ENCODE data around the gene RIMS1.
"Not testable (repeated sequence)": the region's sequence is repeated elsewhere in the genome, so short reads cannot be mapped to it uniquely, and the experiment has no call there.

Gene RIMS1

GRCh38 chr6:71977884-71978283, 91.5 kb downstream of the RIMS1 start:
- no peak overlapping the region for H3K4me3 ChIP-seq (ENCODE audit: low read depth, low read length)
- no peak for DNase-seq (ENCODE audit: low read depth)

DNA sequence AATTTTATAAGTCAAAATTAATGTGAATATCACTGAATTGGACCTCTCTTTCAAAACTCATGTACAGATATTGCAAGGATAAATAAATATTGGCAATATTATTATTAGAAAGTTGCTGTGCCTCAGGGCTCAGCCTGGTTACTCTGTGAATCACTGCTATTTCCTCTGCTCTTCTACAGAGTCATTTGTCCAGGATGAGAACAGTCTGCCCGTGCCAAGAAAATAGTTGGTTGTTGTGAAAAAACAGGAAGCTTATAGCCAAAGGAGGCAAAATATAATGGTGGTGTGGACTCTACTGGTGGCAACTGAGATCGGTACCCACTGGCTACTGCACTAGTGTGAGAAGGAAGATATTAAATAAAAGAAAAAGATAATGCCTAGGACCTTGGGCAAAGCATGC, 93.6 kb downstream of the RIMS1 start:
- no peak for DNase-seq (ENCODE audit: low read depth)
- H3K4me3 ChIP-seq (ENCODE audit: low read depth, low read length) = no peak overlapping the region

DNA sequence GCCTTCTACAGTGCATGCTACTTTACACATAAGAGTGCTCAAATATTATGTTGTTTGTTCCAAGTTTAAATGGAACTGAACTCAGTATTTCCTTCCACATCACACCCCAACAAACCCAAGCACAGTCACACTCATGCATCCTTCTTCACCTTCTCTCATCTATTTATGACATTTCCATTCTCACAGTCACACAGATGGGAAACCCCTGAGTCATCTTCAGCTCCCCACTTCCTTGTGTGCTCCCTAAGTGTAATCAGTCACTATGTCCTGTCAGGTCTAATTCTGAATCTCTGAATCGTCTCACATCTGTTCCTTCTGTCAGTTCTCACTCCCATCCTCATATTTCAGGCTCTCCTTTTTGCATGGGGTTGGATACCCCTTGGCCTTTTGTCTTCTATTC, 96.0 kb downstream of the RIMS1 start:
- DNase-seq (ENCODE audit: low read depth) = no peak
- H3K4me3 ChIP-seq (ENCODE audit: low read depth, low read length) = no peak overlapping the region

GRCh38 chr6:71983131-71983530, 96.8 kb downstream of the RIMS1 start:
- no peak overlapping the region for H3K4me3 ChIP-seq (ENCODE audit: low read depth, low read length)
- DNase-seq (ENCODE audit: low read depth) = no peak

- DNase-seq (ENCODE audit: low read depth) = no peak
- H3K4me3 ChIP-seq (ENCODE audit: low read depth, low read length) = no peak overlapping the region
Observed at GRCh38 chr6:71994705-71995271, 108.4 kb downstream of the RIMS1 start.

- H3K4me3 ChIP-seq (ENCODE audit: low read depth, low read length) = no peak overlapping the region
- no peak for DNase-seq (ENCODE audit: low read depth)
Observed at GRCh38 chr6:71997341-71997740, 111.0 kb downstream of the RIMS1 start.

DNA sequence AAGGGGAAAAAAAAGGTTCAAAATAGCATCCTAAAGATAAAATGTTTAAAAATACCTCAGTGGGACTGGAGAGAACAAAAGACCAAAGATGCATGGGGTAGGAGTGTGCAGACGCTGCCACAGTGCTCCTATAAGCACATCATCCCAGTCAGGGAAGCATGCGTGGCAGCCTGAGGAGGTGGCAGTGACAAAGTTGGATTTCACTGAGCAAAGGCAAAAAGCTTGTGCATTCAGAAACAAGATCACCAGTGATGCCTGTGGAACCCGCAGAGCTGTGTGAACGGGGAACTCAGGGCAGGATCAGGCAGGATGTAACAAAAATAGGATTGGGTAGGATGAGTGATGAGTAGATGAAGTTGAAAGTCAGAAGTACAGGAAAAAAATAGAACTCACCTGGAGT, 116.1 kb downstream of the RIMS1 start:
- DNase-seq (ENCODE audit: low read depth) = no peak
- H3K4me3 ChIP-seq (ENCODE audit: low read depth, low read length) = no peak overlapping the region

- DNase-seq (ENCODE audit: low read depth); H3K4me3 ChIP-seq (ENCODE audit: low read depth, low read length): not testable (repeated sequence)
Observed at GRCh38 chr6:72006591-72006990, 120.2 kb downstream of the RIMS1 start.

DNA sequence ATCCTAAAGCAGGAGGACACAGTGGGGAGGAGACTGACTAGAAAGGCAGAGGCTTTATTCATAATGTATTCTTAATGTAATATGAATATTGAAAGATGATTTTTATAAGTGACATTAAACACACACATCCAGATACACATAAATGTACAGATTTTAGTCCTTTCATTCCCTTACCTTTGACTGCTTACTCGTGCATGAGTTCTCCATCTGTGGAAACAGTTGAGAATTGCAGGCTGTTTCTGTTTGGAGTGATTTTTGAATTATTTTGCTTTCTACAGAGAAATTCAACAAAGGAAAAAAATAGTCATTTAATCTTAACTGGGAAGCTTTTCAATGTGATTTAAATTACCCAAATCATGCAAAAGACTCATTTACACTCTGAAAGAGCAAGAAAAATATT, 136.5 kb downstream of the RIMS1 start:
- H3K4me3 ChIP-seq (ENCODE audit: low read depth, low read length) = no peak overlapping the region
- no peak for DNase-seq (ENCODE audit: low read depth)

DNA sequence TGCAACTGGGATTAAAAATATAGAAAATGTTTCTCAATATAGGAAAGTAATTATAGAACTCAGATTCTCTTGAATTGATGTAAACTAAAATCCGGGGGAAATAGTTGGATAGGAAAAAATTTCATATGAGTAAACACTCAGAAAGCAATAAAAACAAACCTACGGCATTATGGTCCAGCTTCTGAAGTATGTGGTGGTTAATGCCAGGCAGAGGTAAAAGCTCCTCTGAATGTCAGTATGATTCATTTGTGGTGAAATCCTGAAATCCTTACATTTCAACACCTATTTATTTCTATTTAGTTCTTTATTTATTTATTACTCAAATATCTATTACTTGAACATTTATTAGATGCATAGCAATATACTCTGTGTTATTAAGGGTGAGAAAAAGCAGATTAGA, 145.1 kb downstream of the RIMS1 start:
- H3K4me3 ChIP-seq (ENCODE audit: low read depth, low read length) = no peak overlapping the region
- no peak for DNase-seq (ENCODE audit: low read depth)

- no peak for DNase-seq (ENCODE audit: low read depth)
- no peak overlapping the region for H3K4me3 ChIP-seq (ENCODE audit: low read depth, low read length)
Observed at GRCh38 chr6:72032086-72032485, 145.7 kb downstream of the RIMS1 start.

DNA sequence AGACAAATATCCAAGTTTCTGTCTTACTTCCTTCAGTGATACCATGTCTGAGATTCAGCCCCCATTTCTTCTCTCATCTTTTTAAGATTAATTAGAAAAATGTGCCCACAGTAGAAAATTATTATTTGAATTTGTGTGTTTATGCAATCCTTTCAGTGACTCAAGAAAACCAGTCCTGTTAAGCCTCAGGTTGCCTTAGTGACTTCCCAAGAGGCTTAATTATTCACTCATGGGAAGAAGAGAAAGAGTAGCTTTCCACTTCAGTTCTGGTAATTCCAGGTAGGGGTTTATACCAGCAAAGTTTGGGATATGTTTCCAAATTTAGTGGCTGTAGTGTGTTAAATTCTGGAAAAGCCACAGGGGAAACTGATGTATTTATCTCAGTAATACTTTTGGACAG, 149.1 kb downstream of the RIMS1 start:
- DNase-seq (ENCODE audit: low read depth) = no peak
- no peak overlapping the region for H3K4me3 ChIP-seq (ENCODE audit: low read depth, low read length)

DNA sequence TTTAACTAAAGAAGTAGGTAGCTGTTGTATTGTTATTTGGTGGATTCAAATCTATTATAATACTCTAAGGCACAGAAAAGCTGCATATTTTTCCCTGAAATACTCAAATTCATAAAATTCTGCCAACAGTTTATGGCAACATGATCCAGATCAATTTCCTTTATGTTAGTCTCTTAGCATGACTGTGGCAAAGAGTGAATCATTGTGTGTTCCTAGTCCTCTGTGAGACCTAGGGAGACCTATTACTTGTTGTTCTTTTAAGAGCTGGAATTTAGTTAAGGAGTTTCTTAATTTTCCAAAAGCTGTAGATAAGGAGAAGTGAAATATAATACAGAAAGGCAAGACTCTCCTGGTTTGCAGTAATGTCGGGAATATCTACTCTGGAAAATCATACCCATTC, 149.6 kb downstream of the RIMS1 start:
- no peak for DNase-seq (ENCODE audit: low read depth)
- no peak overlapping the region for H3K4me3 ChIP-seq (ENCODE audit: low read depth, low read length)

DNA sequence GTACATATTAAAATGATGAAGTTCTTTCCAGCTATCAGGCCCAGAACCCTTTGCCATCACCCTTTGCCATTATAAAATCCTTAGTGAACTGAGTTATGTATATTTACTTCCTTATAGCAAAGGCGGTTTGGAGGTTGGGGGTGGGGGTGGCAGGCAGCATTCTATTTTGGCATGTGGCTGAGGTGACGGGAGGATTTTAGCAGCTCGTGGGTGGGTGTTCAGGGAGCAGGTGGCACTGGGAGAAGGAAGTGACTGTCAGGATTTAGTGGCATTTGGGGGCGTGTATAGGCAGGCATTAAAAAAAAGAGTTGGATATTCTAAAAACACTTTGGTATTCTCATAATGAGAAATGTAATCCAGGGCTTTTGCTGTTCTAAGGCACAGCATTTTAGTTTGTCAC, 150.7 kb downstream of the RIMS1 start:
- no peak overlapping the region for H3K4me3 ChIP-seq (ENCODE audit: low read depth, low read length)
- no peak for DNase-seq (ENCODE audit: low read depth)

GRCh38 chr6:72040111-72040510, 153.8 kb downstream of the RIMS1 start:
- no peak for DNase-seq (ENCODE audit: low read depth)
- no peak overlapping the region for H3K4me3 ChIP-seq (ENCODE audit: low read depth, low read length)

GRCh38 chr6:72042088-72042487, 155.7 kb downstream of the RIMS1 start:
- no peak for DNase-seq (ENCODE audit: low read depth)
- H3K4me3 ChIP-seq (ENCODE audit: low read depth, low read length) = no peak overlapping the region

- no peak overlapping the region for H3K4me3 ChIP-seq (ENCODE audit: low read depth, low read length)
- no peak for DNase-seq (ENCODE audit: low read depth)
Observed at GRCh38 chr6:72048080-72048479, 161.7 kb downstream of the RIMS1 start.

DNA sequence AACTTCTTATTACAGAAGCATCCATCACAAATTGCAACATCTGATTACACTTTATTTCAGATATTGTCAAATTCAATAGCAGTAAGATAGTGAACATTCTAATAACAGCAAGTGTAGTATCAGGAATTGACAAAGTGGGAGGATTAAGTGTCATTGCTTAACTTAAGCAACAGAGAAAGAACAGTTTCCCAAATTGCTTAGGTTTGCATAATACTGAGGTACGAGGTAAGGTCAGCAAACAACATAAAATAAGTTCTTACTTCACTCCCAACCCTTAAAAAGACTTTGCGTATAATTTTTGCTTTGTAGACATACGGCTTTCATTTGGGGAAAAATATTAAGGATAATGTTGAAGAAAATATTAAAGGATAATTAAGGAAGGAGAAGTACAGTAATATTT, 163.0 kb downstream of the RIMS1 start:
- no peak for DNase-seq (ENCODE audit: low read depth)
- no peak overlapping the region for H3K4me3 ChIP-seq (ENCODE audit: low read depth, low read length)

GRCh38 chr6:72061286-72061685, 174.9 kb downstream of the RIMS1 start:
- no peak overlapping the region for H3K4me3 ChIP-seq (ENCODE audit: low read depth, low read length)
- no peak for DNase-seq (ENCODE audit: low read depth)

- H3K4me3 ChIP-seq (ENCODE audit: low read depth, low read length) = no peak overlapping the region
- no peak for DNase-seq (ENCODE audit: low read depth)
Observed at GRCh38 chr6:72064399-72064975, 178.1 kb downstream of the RIMS1 start.

DNA sequence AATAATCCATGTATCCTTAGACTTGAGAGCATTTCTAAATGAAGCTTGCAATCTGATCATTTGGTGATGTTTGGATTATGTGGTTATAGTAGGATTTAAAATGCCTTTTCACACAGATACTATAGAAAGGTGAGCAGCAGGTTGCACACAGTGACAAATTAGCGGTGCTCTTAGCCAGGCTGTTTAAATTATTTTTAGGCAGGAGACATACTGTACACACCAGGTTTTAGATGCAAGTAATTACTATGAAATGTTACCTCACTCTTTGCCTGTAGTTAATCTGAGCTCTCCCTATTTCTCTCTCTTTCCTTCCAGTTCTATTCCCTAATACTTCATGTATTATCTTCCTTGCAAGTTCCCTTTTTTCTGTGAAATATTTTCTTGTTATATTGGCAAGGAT, 191.7 kb downstream of the RIMS1 start:
- no peak for DNase-seq (ENCODE audit: low read depth)
- no peak overlapping the region for H3K4me3 ChIP-seq (ENCODE audit: low read depth, low read length)
